ENCODE data around the gene NR5A2.

The NR5A2 gene

GRCh38 chr1:200211157-200211556 is 183.6 kb downstream of the NR5A2 start:
- DNase-seq: no peak

DNA sequence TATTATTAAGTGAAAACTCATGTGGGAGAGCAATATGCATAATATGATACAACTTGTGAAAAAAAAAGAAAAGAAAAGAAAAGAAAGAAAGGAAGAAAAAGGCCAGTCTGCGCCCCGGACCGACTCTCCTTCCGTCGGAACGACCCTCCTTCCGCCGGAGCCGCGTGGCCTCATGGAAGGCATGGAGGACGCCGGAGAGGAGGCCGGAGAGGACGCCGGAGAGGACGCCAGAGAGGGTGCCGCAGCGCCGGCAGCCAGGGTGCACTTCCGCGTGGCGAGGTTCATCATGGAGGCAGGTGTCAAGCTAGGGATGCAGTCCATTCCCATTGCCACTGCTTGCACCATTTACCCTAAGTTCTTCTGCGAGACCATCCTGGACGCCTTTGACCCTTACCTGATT is 185.9 kb downstream of the NR5A2 start:
- no peak for DNase-seq

DNA sequence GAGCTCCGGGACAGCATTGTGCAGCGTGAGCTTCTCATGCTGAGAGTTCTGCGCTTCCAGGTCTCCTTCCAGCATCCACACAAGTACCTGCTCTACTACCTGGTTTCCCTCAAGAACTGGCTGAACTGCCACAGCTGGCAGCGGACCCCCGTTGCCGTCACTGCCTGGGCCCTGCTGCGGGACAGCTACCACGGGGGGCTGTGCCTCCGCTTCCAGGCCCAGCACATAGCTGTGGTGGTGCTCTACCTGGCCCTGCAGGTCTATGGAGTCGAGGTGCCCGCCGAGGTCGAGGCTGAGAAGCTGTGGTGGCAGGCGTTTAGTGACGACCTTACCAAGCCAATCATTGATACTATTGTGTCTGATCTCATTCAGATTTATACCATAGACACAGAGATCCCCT is 186.4 kb downstream of the NR5A2 start:
- no peak for DNase-seq

GRCh38 chr1:200215350-200215749 is 187.8 kb downstream of the NR5A2 start:
- DNase-seq: no peak

DNA sequence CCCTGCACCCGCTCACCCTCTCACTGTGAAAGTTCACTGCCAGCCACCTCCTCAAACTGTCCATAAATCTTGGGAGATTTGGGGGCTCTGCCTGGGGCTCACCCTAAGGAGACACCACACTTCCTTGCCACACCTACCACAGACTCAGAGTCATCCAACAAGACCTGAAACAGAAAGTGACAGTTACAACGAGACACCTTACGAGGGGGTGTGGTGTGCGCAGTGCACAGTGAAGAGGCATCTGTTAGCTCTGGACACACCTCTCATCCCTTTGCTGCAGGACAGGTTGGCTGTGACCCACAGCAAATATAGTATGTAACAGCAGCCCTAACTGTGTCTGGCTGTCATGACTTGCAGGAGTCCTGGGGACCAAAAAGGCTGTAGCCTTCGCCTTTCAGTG is 190.2 kb downstream of the NR5A2 start:
- DNase-seq: no peak

- no peak for DNase-seq
Measured at GRCh38 chr1:200221614-200222282, 194.2 kb downstream of the NR5A2 start.

GRCh38 chr1:200223207-200223606 is 195.7 kb downstream of the NR5A2 start:
- DNase-seq: no peak

GRCh38 chr1:200223613-200224012 is 196.1 kb downstream of the NR5A2 start:
- no peak for DNase-seq

DNA sequence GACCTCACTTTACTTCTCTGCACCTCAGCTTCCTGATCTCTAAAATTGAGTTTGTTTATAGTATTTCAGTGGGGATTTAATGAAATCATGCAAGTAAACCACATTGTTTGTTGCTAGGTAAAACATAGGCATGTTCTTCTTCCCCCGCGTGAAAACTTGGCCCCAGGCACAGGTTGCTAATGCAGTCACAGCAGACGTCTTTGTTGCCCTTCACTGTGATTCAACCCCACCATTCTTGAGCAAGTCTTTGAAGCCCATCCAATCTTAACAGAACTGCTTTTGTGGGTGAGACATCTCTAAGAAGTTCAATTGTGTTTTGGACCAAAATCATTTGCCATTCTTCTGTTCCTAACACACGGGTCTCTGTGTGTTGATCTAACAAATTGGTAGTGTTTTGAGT is 196.8 kb downstream of the NR5A2 start:
- no peak for DNase-seq

- peak; percentile 57 for DNase-seq
Measured at GRCh38 chr1:200226268-200226968, 198.9 kb downstream of the NR5A2 start.

DNA sequence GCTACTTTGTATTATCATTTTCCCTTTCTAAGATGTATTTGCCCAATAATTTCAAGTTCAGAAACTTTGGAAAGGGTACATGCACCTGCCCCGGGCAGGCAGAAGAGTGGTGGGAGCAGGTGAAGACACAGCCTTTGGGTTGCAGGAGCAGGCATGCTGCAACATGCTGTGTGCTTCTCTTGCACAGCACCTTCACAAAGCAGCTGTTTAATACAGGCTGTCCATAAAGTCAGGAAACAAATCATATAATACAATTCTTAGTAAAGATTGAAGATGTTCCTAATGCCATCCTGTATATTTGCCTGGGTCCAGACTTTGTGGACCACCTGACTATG is 199.4 kb downstream of the NR5A2 start:
- no peak for DNase-seq

All from activated CD4-positive, alpha-beta T cell treated with anti-CD3 and anti-CD28 coated beads for 48 hours (primary cell).